ENCODE measurements around the gene CD58.
"Not testable (repeated sequence)": the region's sequence is repeated elsewhere in the genome, so short reads cannot be mapped to it uniquely, and the experiment has no call there.

Gene CD58

GRCh38 chr1:116596742-116597307, 26.0 kb upstream of the CD58 start:
- not testable (repeated sequence) for H3K4me3 ChIP-seq (replicated peaks; ENCODE audit: low read depth, low read length); DNase-seq (ENCODE audit: low read depth)

GRCh38 chr1:116595946-116596741, 25.3 kb upstream of the CD58 start:
- peak; percentile 55 for DNase-seq (ENCODE audit: low read depth)
- H3K4me3 ChIP-seq (replicated peaks; ENCODE audit: low read depth, low read length), result not testable (repeated sequence)
- peak; percentile 54 for TF ChIP-seq CTCF (IDR thresholded peaks at IDR 0.05; ENCODE audit: low read length, missing control alignments)

GRCh38 chr1:116595065-116595840, 24.4 kb upstream of the CD58 start:
- peak; percentile 61 for TF ChIP-seq CTCF (IDR thresholded peaks at IDR 0.05; ENCODE audit: low read length, missing control alignments)
- not testable (repeated sequence) for H3K4me3 ChIP-seq (replicated peaks; ENCODE audit: low read depth, low read length)
- DNase-seq (ENCODE audit: low read depth), result peak; percentile 29

- DNase-seq (ENCODE audit: low read depth); H3K4me3 ChIP-seq (replicated peaks; ENCODE audit: low read depth, low read length): not testable (repeated sequence)
These were observed 23.2 kb upstream of the CD58 start for GRCh38 chr1:116593977-116594376.

- DNase-seq (ENCODE audit: low read depth); H3K4me3 ChIP-seq (replicated peaks; ENCODE audit: low read depth, low read length): not testable (repeated sequence)
These were observed 22.6 kb upstream of the CD58 start for GRCh38 chr1:116593401-116593800.

GRCh38 chr1:116591951-116592605, 21.3 kb upstream of the CD58 start:
- not testable (repeated sequence) for DNase-seq (ENCODE audit: low read depth); H3K4me3 ChIP-seq (replicated peaks; ENCODE audit: low read depth, low read length)

- H3K4me3 ChIP-seq (replicated peaks; ENCODE audit: low read depth, low read length); DNase-seq (ENCODE audit: low read depth): not testable (repeated sequence)
These were observed 20.5 kb upstream of the CD58 start for GRCh38 chr1:116591006-116591950.

- not testable (repeated sequence) for H3K4me3 ChIP-seq (replicated peaks; ENCODE audit: low read depth, low read length); DNase-seq (ENCODE audit: low read depth)
These were observed 19.7 kb upstream of the CD58 start for GRCh38 chr1:116590359-116591005.

GRCh38 chr1:116589101-116589735, 18.4 kb upstream of the CD58 start:
- DNase-seq (ENCODE audit: low read depth), result peak; percentile 21
- H3K4me3 ChIP-seq (replicated peaks; ENCODE audit: low read depth, low read length), result not testable (repeated sequence)

All from fibroblast of pulmonary artery (primary cell).